HT-29 (cell line): ENCODE data around the gene SLC23A2. TPM values are rescaled to one million over a fixed set of nuclear protein-coding genes. Genes with fewer than 3 reads are reported as not detected.
"Not testable (repeated sequence)": the region's sequence is repeated elsewhere in the genome, so short reads cannot be mapped to it uniquely, and the experiment has no call there.

Experiments used
- DNase-seq: peaks from one replicate; pipeline ENCODE4 v3.0.0-alpha.2; 2015; ENCODE audit warnings: low spot score
- total RNA-seq: library from RNA; depleted of rRNA; stranded (reverse); fragments of >200 nt; shearing (Covaris generic); gene quantifications from 2 replicates; pipeline ENCODE4 v1.2.3, GENCODE V29; 2014

SLC23A2 gene
- total RNA-seq, 1 experiment from 2014 or later: 4.3 TPM

DNA sequence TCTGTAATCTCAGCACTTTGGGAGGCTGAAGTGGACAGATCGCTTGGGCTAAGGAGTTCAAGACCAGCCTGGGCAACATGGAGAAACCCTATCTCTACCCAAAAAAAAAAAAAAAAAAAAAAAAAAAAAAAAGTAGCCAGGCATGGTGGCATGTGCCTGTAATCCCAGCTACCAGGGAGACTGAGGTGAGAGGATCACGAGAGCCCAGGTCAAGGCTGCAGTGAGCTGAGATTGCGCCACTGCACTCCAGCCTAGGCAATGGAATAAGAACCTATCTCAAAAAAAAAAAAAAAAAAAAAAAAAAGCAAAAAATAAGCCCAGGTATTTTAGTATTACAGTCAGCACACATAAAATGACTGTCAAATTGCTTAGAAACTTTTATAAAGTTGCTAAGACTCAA, 152.5 kb downstream of the SLC23A2 start:
- DNase-seq: not testable (repeated sequence)

DNA sequence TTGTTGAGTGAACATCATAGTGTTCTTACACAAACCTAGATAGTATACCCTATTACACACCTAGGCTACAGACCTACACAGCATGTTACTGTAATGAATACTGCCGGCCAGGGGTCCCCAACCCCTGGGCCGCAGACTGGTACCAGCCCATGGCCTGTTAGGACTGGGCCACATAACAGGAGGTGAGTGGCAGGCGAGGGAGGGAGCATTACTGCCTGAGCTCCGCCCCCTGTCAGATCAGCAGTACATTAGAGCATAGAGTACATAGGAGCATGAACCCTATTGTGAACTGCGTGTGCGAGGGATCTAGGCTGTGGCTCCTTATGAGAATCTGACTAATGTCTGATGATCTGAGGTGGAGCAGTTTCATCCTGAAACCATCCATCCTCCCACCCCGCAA, 153.3 kb downstream of the SLC23A2 start:
- DNase-seq: no peak

DNA sequence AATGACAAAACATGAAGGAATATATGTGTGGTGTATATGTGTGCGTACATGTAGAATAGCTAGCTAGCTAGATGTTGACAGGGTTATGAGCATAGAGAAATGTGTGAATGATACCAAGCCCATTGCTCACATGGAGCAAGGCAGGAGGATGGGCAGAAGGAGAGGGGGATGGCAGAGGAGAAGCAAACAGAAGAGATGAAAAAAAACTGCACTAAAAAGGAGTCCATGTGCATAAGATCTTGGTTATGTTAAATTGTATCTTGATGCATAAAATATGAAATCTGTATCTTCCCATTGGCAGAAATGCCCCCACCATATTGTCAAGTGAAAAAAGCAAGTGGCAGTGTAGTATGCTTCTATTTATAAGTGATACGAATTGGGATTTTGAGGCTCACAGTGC, 154.5 kb downstream of the SLC23A2 start:
- DNase-seq: no peak

DNA sequence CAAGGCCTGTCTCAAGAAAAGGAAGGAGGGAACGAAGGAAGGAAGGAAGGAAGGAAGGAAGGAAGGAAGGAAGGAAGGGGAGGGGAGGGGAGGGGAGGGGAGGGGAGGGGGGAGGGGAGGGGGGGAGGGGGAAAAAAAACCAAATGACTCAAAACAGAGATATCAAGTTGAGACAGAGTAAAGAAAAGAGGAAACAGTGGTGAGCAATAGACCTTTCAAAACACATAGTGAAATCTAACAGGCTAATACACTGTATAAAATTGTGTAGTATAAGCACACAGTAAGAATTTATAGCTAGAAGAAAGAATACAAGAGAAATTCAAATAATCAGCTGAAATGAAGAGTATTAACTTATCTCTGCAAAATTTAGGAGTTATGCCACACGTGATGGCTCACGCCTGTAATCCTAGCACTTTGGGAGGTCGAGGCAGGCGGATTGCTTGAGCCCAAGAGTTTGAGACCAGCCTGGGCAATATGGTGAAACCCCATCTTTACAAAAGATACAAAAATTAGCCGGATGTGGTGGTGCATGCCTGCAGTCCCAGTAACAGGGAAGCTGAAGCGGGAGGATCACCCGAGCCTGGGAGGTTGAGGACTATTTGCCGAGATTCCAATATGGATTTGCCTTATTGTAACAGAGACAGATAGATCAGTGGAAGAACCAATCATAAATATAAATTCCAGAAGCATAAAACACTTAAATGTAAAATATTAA, 156.4 kb downstream of the SLC23A2 start:
- DNase-seq: no peak

DNA sequence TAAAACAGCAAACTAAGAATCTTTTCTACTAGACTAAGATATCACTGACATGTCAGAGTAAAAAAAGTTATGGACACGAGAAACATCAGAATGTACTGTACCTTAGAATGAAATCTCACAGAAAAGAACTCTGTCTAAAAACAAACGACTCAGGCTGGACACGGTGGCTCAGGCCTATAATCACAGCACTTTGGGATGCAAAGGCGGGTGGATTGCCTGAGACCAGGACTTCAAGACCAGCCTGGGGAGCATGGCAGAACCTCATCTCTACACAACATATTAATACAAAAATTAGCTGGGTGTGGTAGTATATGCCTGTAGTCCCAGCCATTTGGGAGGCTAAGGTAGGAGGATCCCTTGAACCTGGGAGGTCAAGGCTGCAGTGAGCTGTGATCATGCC, 157.0 kb downstream of the SLC23A2 start:
- no peak for DNase-seq

DNA sequence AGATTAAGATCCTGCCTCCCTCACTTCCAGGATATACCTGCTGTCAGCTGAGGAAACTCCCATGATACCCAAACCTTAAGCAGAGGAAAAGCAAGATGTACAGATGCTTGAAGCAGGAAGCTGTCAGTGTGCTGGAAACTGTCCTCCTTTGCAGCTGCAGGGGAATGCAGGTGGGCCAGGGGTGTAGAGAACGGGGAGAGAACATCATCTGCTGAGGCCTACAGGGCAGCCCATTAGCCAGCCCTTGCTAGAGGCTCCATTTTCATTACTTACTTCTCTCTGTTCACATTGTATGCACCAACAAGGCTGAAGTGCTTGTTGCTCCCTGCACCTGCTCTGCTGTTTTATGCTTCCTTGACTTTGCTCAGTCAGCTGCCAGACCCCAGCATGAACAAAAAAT, 160.5 kb downstream of the SLC23A2 start:
- DNase-seq: no peak

DNA sequence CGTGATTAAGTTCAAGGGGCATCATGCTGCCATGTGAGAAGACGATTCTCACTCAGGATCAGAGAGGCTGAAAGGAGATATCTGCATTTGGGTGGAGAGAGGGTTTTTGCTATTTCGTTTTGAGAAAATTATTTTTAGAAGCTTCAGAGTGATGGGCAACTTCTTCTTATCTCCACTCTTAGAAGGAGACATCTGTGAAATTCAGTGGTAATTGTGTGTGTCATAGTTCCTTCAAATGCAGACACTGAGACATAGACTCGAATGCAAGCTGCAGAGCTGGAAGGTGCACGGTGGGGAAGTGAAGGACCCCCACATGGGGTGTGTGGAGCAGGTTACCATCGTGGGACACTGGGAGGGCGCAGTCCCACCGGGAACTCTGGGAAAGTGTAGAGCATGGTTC, 162.8 kb downstream of the SLC23A2 start:
- DNase-seq: no peak

DNA sequence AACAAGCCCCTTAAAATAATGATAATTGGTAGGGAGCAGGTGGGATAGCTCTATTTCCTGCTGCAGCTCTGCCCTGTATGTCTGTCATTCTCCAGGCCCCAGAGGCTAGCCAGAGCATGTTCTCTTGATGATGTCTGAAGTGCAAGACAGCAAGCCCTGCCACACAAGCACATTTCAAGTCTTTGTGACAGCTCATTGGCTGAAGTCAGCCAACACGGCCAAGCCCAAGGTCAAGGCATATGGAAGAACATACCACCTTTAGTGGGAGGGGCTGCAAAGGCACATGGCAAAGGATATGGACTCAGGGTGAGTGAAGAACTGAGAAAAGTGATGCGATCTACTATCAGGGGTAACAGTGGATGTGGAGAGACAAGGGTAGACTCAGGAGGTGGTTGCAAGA, 163.6 kb downstream of the SLC23A2 start:
- DNase-seq: no peak

DNA sequence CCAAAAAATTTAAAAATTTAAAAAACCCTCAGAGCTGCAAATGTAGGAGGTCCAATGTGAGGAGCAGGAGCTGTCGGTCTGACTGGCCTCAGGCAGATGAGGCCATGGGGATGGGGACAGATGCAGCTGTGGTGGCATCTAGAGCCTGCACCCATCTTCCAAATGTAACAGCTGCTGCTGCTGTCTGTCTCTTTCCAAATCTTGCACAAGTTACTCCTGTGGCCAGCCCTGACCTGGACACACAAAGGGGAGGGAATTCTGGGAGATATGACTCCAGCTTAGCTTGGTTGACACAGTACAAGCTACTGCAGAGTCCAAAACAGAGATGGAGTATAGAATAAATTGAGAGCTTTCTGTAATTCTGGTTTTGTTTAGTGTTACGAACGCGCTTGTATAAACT, 164.4 kb downstream of the SLC23A2 start:
- DNase-seq: no peak

DNA sequence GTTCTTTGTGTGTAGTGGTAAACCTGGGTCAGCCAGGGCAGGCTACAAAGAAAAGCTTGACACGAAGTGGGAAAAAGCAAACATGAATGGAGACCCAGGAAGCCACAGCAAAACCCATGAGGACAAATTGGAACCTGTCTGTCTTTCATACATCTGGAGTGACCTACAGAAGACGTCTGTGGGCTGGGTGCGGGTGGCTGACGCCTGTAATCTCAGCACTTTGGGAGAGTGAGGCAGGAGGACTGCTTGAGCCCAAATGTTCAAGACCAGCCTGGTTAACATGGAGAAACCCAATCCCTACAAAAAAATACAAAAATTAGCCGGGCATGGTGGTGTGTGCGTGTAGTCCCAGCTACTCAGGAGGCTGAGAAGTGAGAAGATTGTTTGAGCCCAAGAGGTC, 164.8 kb downstream of the SLC23A2 start:
- DNase-seq: no peak

DNA sequence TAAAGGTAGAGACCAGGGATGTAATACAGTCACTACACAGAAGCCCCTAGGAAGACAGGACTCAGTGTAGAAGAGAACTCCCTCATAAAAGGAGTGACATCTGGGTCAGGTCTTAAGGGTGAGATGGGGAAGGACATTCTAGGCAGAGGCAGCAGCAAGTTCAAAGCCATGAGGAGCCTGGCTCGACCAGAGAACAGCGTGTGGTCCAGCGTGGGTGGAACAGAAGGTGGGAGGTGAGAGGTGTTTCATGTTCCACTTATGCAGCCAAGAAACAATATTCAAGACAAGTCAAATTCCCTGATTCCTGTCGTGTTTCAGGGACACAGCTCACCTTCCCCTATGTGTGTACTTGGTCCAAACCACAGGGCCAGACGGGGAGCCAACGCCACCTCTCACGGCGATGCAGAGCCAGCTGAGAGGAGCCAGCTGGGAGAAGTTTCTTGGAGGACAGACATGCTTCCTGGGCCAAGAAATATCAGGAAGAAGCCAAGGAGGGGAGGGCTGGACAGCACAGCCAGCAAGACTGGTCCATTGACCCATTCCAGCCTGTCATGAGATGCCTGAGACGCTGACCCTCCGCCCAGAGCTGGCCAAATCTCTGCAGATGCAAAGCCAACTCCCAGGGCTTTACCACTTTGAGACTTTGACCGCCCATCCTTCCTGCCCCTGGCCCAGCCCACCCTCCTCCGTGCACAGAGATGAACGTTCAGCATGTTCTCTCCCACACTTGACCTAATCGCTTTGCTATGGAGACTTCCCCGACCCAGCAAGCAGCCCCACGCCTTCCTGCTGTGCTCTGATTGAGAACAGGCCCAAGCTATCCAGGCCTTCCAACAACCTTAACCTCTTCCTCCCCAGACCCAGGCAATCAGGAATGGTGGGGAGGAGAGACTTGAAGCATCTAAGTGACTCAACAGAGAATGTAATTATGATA, 165.8 kb downstream of the SLC23A2 start:
- DNase-seq: no peak

DNA sequence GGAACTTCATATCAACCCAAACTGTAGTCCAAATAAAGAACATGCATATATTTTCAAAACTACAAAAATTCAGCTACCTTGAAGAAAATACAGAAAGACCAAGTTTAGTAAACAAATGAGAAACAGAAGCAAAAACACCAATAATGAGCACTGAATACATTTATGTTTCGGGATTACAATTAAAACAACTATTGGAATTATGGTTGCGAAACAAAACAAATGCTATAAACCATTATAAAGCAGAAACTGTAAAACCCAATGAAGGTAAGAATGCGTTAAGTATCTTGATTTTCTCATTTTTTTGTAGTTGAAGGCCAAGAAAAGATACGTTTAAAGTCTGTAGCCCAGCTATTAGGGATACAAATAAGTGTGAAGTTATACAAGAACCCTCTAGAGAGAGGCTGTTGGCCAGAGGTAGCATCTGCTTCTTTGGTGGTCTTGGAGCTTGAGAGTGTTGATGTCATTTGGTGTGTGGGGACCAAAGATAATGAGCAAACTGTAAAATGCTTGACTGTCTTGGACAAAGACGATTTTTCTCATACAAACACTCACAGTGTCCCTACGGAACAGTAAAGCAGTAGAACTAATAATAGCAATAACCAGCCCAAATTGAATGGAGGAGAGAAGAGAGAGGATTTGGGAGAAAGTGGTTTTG, 168.1 kb downstream of the SLC23A2 start:
- no peak for DNase-seq

DNA sequence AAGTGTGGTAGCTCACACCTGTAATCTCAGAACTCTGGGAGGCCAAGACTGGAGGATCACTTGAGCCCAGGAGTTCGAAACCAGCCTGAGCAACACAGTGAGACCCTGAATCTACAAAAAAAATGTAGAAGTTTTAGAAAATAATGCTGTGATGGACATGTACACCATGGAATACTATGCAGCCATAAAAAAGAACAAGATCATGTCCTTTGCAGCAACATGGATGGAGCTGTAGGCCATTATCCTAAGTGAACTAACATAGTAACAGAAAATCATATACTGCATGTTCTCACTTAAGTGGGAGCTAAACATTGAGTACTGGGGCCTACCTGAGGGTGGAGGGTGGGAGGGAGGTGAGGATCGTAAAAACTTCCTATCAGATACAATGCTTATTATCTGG, 168.8 kb downstream of the SLC23A2 start:
- DNase-seq: no peak

DNA sequence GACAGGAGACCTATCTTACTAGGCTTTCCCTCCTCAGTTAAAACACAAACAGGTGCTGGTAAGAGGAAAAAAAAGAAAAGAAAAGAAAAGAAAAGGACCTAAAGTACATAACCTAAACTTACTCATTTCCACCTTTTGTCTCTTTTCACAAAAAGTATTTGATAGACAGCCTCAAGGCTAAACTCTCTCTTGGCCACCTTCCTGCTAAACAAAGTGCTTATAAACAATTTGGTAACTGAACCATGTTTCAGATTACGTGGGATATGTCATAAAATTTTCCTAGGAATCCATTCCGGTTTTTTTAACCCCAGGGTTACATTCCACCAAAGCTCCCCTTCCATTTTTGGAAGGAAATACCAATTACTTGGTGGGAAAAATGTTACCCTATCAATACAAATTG, 170.6 kb downstream of the SLC23A2 start:
- no peak for DNase-seq

DNA sequence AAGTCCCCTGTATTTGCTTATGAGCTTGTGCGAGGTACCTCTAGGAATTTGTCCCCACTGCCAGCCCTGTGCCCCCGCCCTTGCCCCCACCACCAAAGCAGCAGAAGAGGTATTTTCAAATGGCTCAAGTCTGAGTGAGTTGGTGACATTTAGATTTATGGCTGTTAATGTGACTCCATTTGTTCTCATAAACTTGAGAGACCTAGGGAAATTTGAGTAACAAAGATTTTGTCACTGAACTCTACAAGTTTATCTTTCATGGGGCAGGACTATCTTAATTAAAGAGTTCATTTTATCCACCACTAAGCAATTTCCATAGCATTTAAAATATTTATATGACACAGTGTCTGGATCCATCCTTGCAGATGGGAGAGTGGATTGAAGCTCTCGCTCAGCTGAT, 171.1 kb downstream of the SLC23A2 start:
- DNase-seq: no peak

DNA sequence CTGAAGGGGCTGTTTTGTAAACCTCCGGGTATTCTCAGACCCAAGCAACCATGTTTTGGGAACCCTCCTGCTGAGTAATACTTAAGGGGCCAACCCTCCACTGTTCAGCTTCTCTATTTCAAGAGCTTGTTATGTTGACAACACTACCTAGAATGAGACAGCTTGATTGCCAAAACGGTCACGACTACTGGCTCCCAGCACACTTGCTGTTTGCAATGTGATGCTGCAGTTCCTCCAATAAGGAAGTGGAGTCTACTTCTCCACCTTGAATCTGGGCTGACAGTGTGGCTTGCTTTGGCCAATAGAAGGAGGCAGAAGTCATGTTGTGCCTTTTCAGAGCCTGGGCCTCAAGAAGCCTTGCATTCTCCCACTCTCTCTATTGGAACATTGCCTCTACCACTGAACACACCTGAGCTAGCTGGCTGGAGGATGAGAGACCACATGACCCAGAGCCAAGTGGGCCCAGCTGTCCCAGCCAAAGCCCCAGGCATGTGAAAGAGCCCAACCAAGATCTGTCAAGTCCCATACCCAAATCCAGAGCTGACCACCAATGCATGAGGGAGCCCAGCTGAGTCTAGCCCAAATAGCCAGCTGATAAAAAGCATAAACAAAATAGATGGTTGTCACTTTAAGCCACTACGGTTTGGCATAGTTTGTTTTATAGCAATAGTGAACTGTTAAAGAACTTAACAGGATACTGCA, 171.6 kb downstream of the SLC23A2 start:
- no peak for DNase-seq

DNA sequence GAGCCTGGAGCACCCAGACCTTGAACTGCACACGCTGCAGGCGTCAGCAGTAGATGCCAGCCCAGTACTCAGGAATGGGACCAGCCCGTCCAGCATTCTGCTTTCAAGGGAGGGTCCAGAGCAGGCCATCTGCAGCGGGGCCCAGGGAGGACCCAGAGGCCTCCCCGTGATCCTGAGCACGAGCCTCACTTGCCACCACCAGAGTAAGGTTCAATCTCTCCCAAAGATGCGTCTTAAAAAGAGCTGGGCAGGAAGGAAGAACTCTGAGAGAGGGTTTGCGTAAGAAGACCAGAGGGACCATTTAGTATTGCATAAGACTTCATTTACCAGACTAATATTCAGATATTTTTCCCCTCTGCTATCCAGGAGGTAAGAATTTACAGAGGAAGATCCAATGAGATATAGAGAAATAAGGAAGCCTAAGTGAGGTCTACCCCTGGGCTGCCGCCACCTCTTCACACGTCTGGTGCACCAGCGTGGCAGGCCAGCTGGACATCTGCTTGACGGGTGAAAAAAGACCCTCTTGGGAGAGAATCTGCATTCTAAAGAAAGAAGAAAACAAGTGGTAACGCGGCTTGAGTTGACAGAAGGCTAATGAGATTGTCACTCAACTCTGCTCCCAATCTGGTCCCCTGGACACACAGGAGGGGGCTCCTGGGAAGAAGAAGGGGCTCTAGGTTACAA, 172.3 kb downstream of the SLC23A2 start:
- DNase-seq: no peak

DNA sequence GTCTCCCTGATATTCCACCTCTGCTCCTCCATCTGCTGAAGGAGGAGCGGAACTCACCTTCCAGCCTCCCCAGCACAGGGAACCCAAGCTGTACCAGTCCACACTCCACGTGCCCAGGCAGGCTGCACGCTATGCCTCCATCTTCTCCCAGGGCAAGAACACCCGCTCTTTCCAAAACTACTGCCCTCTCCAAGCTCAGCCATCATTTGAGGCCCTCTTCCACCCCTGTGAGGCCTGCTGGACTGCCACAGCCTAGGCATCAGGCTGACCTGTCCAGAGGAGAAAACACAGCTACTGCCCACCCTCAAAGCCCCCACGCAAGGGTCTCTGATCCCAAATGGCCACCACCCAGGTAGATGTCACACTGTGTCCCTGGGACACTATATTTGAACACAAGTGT, 179.7 kb downstream of the SLC23A2 start:
- DNase-seq: no peak

DNA sequence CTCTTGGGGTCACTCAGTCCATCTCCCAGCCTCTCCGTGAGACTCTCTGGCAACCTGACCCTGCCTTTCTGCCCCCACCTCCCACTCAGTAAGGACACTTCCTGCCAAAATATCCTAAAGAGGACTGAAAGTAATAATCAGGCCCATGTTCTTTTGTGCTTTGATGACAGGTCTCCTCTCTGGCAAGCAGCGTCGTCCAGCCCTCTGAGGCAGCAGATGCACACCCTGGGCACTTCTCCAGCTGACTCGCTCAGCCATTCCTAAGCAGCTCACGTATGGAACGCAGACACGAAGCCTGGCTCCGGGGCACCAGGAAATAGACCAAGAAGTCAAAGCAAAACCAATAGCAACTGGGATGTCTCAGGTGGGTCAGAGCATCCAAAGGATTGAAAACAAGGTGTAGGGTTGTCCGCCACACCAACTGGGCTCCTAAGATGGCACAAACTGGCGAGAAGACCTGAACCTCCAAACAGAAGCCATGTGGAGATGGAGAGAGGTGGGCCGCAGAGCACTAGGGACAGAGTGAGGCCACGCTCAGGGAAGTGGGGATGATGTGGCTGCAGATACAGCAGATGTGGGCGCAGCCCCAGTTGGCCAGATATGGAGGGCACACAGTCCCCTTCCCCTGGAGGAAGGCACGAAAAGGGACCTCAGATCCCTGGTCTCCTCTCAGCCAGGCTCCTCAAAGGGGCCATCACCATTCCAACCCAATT, 180.3 kb downstream of the SLC23A2 start:
- DNase-seq: no peak

DNA sequence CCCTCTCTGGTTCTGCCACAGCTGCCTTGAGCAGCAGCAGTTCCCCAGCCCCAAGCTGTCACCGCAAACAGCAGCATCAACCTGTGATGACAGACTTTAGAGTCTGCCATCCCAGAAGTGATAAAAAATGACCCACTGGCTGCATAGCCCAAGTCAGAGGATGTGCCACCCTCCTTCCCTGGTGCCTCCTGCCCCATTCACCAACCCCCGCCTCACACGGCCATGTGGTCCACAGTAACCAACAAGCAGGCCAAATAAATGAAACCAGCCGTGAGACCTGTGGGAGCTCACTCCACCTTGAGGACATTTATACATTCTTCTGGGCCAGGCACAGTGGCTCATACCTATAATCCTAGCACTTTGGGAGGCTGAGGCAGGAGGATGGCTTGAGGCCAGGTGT, 181.4 kb downstream of the SLC23A2 start:
- no peak for DNase-seq

DNA sequence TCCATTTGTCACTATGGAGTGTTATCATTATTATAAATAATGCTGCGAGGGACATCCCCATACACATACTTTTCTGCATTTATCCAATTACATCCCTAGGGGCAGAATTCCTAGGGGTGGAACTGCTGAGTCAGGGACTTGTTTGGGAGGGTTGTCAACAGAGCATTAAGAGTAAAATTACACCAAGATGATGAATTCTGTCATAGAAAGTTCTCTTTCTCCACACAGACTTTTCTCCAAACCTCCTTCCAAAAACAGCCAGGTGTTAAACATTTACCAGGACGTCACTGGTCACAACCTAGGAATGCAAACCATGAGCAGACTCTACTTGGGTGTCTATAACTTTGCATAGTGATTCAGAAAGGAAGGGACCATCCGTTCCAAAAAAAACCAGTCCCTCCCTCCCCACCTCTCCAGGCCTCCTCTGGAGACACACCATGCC, 184.1 kb downstream of the SLC23A2 start:
- DNase-seq: peak; percentile 4
